SK-N-SH treated with all-trans-retinoic acid at 6 μM for 48 hours (cell line): ENCODE results near the gene ZC3H15.

ENCODE experiments used
- CSDC2 ChIP-seq: fragments of 250-450 bp; sonication (Bioruptor Pico); IDR thresholded peaks from 2 replicates; pipeline ENCODE4 v1.5.0; 2020; ENCODE audit warnings: mild to moderate bottlenecking, moderate library complexity
- POU6F1 ChIP-seq: fragments of 250-450 bp; sonication (Bioruptor Pico); IDR thresholded peaks from 2 replicates; pipeline ENCODE4 v1.8.0; 2021; ENCODE audit warnings: low read depth, mild to moderate bottlenecking, moderate library complexity, borderline replicate concordance
- RARB ChIP-seq: fragments of 250-450 bp; sonication (Bioruptor Pico); IDR thresholded peaks from 2 replicates; pipeline ENCODE4 v1.8.0; 2021; ENCODE audit warnings: mild to moderate bottlenecking, moderate library complexity

- TF ChIP-seq RARB (CRISPR knock-in tag) (no peak), POU6F1 (CRISPR knock-in tag) (no peak), CSDC2 (no peak)
These were observed 29.1 kb upstream of the ZC3H15 start for GRCh38 chr2:186456941-186457340.
